Body of pancreas (tissue), 4 donors: ENCODE measurements around the gene NBEAL2.

Experiments
- POLR2A ChIP-seq, 3 donors: fragments of 450-650 bp; IDR thresholded peaks; one replicate each; pipeline ENCODE4 v1.6.1; 2016; ENCODE audit warnings: antibody characterized with exemption in 3 of 3, mild to moderate bottlenecking in 2 of 3
- TF ChIP-seq, protein P1 (sequence below), 7 experiments: fragments of 450-650 bp in 4 of 7; fragments of 200-600 bp in 3 of 7; sonication (generic) in 3 of 7; IDR thresholded peaks; one replicate each; pipeline ENCODE4 v1.5.1; 2016 to 2019; ENCODE audit warnings: antibody characterized with exemption in 7 of 7

DNA sequence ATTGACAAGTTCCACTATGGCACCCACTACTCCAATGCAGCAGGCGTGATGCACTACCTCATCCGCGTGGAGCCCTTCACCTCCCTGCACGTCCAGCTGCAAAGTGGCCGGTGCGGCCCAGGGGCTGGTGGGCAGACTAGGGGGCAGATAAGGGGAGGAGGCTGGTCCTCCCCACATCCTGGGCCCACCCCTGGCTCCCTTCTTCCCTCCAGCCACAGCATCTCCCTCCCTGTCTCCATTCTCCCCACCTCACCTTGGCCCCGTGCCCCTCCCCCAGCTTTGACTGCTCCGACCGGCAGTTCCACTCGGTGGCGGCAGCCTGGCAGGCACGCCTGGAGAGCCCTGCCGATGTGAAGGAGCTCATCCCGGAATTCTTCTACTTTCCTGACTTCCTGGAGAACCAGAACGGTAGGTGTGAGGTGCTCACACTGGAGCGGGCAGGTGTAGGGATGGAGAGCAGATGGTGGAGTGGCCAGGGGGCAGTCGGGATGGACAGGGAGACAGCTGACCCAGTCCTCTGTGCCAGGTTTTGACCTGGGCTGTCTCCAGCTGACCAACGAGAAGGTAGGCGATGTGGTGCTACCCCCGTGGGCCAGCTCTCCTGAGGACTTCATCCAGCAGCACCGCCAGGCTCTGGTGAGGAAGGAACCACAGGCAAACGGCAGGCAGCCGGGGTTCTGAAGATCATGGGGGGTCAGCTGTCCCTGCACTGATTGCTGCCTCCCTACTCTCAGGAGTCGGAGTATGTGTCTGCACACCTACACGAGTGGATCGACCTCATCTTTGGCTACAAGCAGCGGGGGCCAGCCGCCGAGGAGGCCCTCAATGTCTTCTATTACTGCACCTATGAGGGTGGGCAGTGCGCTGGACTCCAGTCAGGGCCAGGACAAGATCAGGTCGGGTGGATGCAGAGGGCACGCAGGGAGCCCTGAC, 26.0 kb downstream of the NBEAL2 start:
- TF ChIP-seq, protein P1, sequence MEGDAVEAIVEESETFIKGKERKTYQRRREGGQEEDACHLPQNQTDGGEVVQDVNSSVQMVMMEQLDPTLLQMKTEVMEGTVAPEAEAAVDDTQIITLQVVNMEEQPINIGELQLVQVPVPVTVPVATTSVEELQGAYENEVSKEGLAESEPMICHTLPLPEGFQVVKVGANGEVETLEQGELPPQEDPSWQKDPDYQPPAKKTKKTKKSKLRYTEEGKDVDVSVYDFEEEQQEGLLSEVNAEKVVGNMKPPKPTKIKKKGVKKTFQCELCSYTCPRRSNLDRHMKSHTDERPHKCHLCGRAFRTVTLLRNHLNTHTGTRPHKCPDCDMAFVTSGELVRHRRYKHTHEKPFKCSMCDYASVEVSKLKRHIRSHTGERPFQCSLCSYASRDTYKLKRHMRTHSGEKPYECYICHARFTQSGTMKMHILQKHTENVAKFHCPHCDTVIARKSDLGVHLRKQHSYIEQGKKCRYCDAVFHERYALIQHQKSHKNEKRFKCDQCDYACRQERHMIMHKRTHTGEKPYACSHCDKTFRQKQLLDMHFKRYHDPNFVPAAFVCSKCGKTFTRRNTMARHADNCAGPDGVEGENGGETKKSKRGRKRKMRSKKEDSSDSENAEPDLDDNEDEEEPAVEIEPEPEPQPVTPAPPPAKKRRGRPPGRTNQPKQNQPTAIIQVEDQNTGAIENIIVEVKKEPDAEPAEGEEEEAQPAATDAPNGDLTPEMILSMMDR (IDR thresholded peaks at IDR 0.05) = no peak
- no peak for TF ChIP-seq POLR2A (IDR thresholded peaks at IDR 0.05)
